Prostate gland (tissue), 2 donors: ENCODE measurements around the gene PACSIN3.

Experiments used
- POLR2A ChIP-seq: fragments of 450-650 bp; IDR thresholded peaks from one replicate; pipeline ENCODE4 v1.6.1; 2016; ENCODE audit warnings: antibody characterized with exemption, mild to moderate bottlenecking
- POLR2AphosphoS5 ChIP-seq: sonication (generic); formaldehyde crosslinking; IDR thresholded peaks from one replicate; pipeline ENCODE4 v1.6.1; 2017; ENCODE audit warnings: antibody characterized with exemption
- TF ChIP-seq, protein P1 (sequence below), 4 experiments: fragments of 200-600 bp in 2 of 4; fragments of 450-650 bp in 2 of 4; sonication (generic) in 2 of 4; IDR thresholded peaks; 1 replicate in 3 of 4; 2 replicates in 1 of 4; pipeline ENCODE4 v1.5.1; 2016 to 2019; ENCODE audit warnings: antibody characterized with exemption in 4 of 4, mild to moderate bottlenecking in 2 of 4, moderate library complexity in 2 of 4

DNA sequence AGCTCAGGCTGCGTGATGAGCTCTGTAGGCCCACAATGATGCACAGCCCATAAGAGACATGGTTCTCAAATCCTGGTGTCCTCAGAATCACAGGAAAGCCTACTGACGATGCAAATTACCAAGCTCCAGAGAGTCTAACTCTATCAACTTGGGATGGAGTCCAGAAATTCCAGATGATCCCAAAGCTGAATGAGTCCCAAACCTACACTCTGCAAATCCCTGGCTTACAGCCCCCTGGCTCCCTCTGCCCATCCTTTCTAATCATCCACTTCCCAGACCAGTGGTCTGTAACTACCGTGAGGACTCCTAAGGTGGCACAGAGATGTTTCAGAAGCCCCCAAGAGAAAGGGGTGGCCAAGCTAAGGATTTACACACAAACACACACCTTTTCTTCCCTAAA lies 23.0 kb downstream of the PACSIN3 start:
- TF ChIP-seq POLR2AphosphoS5 (no peak), POLR2A (no peak)
- TF ChIP-seq, protein P1, sequence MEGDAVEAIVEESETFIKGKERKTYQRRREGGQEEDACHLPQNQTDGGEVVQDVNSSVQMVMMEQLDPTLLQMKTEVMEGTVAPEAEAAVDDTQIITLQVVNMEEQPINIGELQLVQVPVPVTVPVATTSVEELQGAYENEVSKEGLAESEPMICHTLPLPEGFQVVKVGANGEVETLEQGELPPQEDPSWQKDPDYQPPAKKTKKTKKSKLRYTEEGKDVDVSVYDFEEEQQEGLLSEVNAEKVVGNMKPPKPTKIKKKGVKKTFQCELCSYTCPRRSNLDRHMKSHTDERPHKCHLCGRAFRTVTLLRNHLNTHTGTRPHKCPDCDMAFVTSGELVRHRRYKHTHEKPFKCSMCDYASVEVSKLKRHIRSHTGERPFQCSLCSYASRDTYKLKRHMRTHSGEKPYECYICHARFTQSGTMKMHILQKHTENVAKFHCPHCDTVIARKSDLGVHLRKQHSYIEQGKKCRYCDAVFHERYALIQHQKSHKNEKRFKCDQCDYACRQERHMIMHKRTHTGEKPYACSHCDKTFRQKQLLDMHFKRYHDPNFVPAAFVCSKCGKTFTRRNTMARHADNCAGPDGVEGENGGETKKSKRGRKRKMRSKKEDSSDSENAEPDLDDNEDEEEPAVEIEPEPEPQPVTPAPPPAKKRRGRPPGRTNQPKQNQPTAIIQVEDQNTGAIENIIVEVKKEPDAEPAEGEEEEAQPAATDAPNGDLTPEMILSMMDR (IDR thresholded peaks at IDR 0.05) = no peak
